Parathyroid adenoma (tissue), 2 donors: ENCODE results near the gene TSEN2.
"Not testable (repeated sequence)": the region's sequence is repeated elsewhere in the genome, so short reads cannot be mapped to it uniquely, and the experiment has no call there.

ENCODE experiments used
- H2AFZ ChIP-seq: fragments of 300-600 bp; sonication (generic); one replicate; pipeline ENCODE4 v1.7.0; 2017; ENCODE audit warnings: antibody characterized with exemption, mild to moderate bottlenecking
- H3K27ac ChIP-seq: fragments of 300-600 bp; sonication (generic); one replicate; pipeline ENCODE4 v1.7.0; 2017
- H3K27me3 ChIP-seq: fragments of 300-600 bp; sonication (generic); one replicate; pipeline ENCODE4 v1.7.0; 2017; ENCODE audit warnings: low read length; ENCODE audit not compliant: control insufficient read depth, insufficient read depth
- H3K36me3 ChIP-seq: fragments of 300-600 bp; sonication (generic); one replicate; pipeline ENCODE4 v1.7.0; 2017; ENCODE audit warnings: low read length; ENCODE audit not compliant: control insufficient read depth, insufficient read depth
- H3K4me1 ChIP-seq: fragments of 300-600 bp; sonication (generic); one replicate; pipeline ENCODE4 v1.7.0; 2017; ENCODE audit warnings: control low read depth
- H3K4me2 ChIP-seq: fragments of 300-600 bp; sonication (generic); one replicate; pipeline ENCODE4 v1.7.0; 2017; ENCODE audit warnings: low read length
- H3K4me3 ChIP-seq: fragments of 300-600 bp; sonication (generic); one replicate; pipeline ENCODE4 v1.7.0; 2017; ENCODE audit warnings: low read depth, low read length
- H3K79me2 ChIP-seq: fragments of 300-600 bp; sonication (generic); one replicate; pipeline ENCODE4 v1.7.0; 2017; ENCODE audit warnings: control low read depth
- H3K9ac ChIP-seq: fragments of 300-600 bp; sonication (generic); one replicate; pipeline ENCODE4 v1.7.0; 2017; ENCODE audit warnings: mild to moderate bottlenecking
- H3K9me3 ChIP-seq: fragments of 300-600 bp; sonication (generic); one replicate; pipeline ENCODE4 v1.7.0; 2017; ENCODE audit warnings: low read length; ENCODE audit not compliant: control insufficient read depth
- CTCF ChIP-seq: fragments of 300-600 bp; sonication (generic); IDR thresholded peaks from one replicate; pipeline ENCODE4 v1.7.0; 2017; ENCODE audit warnings: antibody characterized with exemption, mild to moderate bottlenecking
- donor health status: primary hyperparathyroidism.

TSEN2 gene

GRCh38 chr3:12532182-12532581, 47.9 kb downstream of the TSEN2 start:
- Histone ChIP-seq H3K36me3 (no peaks in the 10 kb centered on the region), H3K4me3 (no peak overlapping the region), H2AFZ (no peak overlapping the region), H3K4me2 (no peak overlapping the region), H3K9ac (no peak overlapping the region), H3K4me1 (no peaks in the 10 kb centered on the region), H3K27me3 (no peaks in the 10 kb centered on the region), H3K79me2 (no peaks in the 10 kb centered on the region), H3K9me3 (no peaks in the 10 kb centered on the region), H3K27ac (no peak overlapping the region)
- no peak for TF ChIP-seq CTCF

- H3K4me2 ChIP-seq: no peak overlapping the region
- no peak for TF ChIP-seq CTCF
- no peak overlapping the region for H3K9ac ChIP-seq
- no peak overlapping the region for H2AFZ ChIP-seq
- no peaks in the 10 kb centered on the region for H3K27me3 ChIP-seq
- H3K9me3 ChIP-seq: no peaks in the 10 kb centered on the region
- no peak overlapping the region for H3K4me3 ChIP-seq
- H3K36me3 ChIP-seq: no peaks in the 10 kb centered on the region
- H3K79me2 ChIP-seq: no peaks in the 10 kb centered on the region
- H3K27ac ChIP-seq: no peak overlapping the region
- no peaks in the 10 kb centered on the region for H3K4me1 ChIP-seq
These were observed 52.1 kb downstream of the TSEN2 start for GRCh38 chr3:12536423-12536822.

GRCh38 chr3:12541625-12542024, 57.3 kb downstream of the TSEN2 start:
- Histone ChIP-seq H3K4me2 (no peak overlapping the region), H3K4me3 (no peak overlapping the region), H3K27ac (no peak overlapping the region), H3K79me2 (no peaks in the 10 kb centered on the region), H3K36me3 (no peaks in the 10 kb centered on the region), H2AFZ (no peak overlapping the region), H3K4me1 (peaks cover 3% of the 10 kb centered on the region), H3K27me3 (no peaks in the 10 kb centered on the region), H3K9ac (no peak overlapping the region), H3K9me3 (no peaks in the 10 kb centered on the region)
- no peak for TF ChIP-seq CTCF

GRCh38 chr3:12543497-12543896, 59.2 kb downstream of the TSEN2 start:
- H3K36me3 ChIP-seq, H3K4me2 ChIP-seq, H3K27ac ChIP-seq, H3K4me1 ChIP-seq, H3K27me3 ChIP-seq, H3K79me2 ChIP-seq, H3K9me3 ChIP-seq, H3K9ac ChIP-seq, H3K4me3 ChIP-seq, H2AFZ ChIP-seq: not testable (repeated sequence)

GRCh38 chr3:12544652-12545472, 60.6 kb downstream of the TSEN2 start:
- no peak overlapping the region for H3K9ac ChIP-seq
- peak overlapping the region; percentile 37 for H3K4me2 ChIP-seq
- peak overlapping the region; percentile 20 for H3K4me3 ChIP-seq
- no peaks in the 10 kb centered on the region for H3K79me2 ChIP-seq
- TF ChIP-seq CTCF: no peak
- H3K4me1 ChIP-seq: peaks cover 3% of the 10 kb centered on the region
- no peaks in the 10 kb centered on the region for H3K36me3 ChIP-seq
- no peaks in the 10 kb centered on the region for H3K9me3 ChIP-seq
- H3K27ac ChIP-seq: no peak overlapping the region
- H2AFZ ChIP-seq: peak overlapping the region; percentile 9
- H3K27me3 ChIP-seq: no peaks in the 10 kb centered on the region
